HK-2 (cell line): Measurements from ENCODE around the gene STX10.

Experiments used
- DNase-seq: peaks from one replicate; pipeline ENCODE4 v3.0.0-alpha.2; 2018; ENCODE audit not compliant: unreplicated experiment

Gene STX10

DNA sequence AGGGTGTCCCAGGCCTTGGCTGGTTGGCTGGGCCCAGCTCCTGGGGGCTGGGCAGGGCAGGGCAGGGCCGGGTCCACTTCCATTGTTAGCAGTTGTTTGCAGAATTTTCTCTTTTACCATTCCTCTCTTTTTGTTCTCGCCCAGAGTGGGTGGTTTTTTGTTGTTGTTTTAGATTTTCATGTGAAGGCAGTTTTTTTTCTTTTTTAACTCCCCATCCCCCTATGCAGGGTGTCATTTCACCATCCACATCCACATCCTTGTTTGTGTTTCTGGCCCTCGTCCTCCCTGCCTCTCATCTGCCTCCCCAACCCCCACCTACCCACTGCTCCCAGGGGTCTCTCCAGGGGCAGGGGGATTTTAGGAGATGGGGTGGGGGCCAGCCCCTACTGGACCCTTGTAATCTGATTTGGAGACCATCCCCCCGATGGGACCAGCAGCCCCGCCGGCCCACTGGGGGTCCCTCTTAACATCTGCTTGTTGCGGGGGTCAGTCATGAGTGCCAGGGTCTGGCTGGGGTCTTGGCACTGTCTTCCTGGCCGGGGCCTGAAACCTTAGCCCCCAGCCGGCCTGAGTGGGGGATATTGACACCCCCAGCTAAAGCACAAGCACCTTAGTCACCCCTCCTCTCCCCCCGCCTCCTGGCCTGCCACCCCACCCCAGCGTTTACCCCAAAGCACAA, 10.4 kb downstream of the STX10 start:
- no peak for DNase-seq

DNA sequence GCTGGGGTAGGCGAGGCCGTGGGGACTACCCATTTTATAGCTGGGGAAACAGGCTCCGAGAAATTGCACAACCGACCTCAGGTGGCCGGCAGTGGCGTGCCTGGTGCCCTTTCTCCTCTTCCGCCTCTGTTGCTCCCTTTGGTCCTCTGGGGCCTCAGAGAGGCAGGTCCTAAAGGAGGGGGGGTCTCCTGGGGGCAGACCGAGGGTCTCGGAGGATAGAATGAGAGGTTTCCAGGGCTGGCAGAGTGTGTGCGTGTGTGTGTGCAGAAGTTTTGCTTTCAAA, 11.3 kb downstream of the STX10 start:
- DNase-seq: no peak

- DNase-seq: no peak
Measured at GRCh38 chr19:13138171-13138915, 11.8 kb downstream of the STX10 start.

DNA sequence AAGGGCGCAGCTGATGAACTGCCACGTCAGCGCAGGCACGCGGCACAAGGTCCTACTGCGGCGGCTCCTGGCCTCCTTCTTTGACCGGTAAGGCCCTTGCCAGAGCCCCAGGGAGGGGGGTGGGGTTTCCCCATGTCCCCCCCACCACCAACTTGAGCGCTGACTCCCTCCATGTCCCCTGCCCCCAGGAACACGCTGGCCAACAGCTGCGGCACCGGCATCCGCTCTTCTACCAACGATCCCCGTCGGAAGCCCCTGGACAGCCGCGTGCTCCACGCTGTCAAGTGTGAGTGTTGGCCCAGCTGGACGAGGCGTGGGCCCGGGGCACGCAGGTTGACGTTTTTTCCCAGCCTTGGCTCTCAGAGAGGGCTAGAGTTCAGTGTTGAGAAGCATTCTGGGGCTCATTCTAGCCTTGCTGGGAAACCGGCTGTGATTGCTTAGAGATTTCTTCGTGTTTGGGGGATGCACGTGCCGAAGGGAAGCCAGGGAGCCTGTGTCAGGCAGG, 12.8 kb downstream of the STX10 start:
- no peak for DNase-seq

DNA sequence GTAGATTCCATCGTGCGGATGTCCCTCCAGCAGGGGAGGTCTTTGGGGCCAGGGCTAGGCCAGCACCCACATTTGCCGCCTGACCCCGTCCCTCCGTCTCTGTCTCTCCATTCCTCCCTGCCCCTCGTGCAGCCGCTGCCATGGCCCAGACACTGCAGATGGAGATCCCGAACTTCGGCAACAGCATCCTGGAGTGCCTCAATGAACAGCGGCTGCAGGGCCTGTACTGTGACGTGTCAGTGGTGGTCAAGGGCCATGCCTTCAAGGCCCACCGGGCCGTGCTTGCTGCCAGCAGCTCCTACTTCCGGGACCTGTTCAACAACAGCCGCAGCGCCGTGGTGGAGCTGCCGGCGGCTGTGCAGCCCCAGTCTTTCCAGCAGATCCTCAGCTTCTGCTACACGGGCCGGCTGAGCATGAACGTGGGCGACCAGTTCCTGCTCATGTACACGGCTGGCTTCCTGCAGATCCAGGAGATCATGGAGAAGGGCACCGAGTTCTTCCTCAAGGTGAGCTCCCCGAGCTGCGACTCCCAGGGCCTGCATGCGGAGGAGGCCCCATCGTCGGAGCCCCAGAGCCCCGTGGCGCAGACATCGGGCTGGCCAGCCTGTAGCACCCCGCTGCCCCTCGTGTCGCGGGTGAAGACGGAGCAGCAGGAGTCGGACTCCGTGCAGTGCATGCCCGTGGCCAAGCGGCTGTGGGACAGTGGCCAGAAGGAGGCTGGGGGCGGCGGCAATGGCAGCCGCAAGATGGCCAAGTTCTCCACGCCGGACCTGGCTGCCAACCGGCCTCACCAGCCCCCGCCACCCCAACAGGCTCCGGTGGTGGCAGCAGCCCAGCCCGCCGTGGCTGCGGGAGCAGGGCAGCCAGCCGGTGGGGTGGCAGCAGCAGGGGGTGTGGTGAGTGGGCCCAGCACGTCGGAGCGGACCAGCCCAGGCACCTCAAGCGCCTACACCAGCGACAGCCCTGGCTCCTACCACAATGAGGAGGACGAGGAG, 14.8 kb downstream of the STX10 start:
- DNase-seq: no peak

DNA sequence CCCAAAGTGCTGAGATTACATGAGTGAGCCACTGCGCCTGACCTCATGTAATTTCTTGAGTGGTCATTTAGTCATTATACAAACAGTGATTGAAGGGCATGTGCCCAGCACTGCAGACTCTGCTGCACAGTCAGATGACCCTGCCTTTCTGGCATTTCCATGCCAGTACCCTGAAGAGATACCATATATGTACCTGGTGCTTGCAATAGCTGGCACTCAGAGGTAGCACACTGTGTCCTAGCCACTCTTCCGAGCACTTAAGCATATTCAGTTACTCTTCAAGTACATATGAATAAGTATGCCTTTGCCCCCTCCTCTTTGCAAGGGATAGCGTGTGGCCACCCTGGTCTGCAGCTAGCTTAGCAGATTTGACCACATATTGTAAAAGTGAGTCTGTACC, 15.5 kb downstream of the STX10 start:
- no peak for DNase-seq

- no peak for DNase-seq
Measured at GRCh38 chr19:13133241-13133870, 16.8 kb downstream of the STX10 start.

DNA sequence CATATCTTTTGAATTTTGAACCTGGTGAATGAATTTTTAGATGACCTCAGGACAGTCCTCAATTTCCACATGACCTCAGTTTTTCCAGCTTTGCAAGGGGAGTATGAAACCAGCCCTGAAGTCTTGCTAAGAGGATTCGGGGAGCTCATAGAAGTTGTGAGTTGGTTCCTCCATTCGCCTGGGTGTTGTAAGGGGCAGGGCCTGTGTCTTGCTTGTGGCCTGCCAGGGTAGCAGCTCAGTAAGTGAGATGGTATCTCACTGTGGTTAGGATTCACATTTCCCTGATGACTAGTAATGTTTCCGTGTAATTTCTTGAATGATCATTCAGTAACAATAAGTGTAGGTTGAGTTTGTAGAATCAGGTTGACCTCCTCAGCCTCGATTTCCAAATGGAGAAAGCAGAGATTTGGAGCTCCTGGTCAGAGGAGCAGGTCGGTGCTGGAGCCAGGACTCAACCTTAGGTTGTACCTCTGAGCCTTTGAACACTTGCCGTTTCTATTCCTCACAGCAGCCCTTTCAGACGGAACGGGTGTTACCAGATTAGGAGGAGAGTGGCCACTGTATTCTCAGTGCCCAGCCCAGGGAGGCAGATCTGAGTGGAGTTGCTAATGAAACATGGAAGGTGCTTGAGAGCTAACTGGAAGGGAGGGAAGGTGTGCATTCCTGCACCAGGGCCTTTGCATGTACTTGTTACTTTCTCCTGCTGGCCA, 17.5 kb downstream of the STX10 start:
- no peak for DNase-seq

GRCh38 chr19:13130886-13131490, 19.2 kb downstream of the STX10 start:
- DNase-seq: no peak

DNA sequence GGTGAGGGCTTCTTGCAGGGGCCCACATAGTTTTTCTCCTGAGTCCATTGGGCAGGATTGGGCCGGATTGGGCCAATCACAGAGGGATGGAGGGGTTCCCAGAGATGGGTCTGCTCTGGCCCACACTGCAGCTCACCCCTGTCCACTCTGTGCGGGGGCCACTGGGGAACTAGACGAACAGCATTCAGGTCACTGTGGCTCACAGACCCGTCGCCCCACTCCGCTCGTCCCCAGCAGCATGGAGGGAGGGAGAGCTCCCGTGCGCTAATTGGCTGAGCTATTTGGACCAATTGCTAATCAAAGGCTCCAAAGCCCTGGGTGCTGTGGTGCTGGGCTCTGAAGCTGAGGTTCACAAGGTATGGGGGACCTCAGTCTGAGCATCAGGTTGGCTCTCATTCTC, 20.8 kb downstream of the STX10 start:
- DNase-seq: no peak

DNA sequence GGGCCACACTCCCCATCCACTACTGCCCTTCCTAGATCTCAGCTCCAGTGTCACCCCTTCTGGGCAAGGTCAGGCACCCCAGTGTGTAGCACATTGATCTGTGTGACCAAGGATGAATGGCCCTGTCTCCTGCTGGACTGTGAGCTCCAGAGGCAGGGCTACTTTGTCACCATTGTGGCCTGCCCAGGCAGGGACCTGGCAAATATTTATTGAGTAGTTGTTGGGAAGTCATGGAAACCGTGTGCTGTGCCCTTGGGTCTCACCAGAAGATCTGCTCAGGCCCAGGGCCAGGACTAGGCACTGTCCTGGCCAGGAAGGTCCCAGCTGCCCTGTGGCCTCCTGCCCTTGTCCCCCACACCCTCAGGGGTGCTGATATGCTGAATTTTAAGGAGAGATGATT, 21.6 kb downstream of the STX10 start:
- no peak for DNase-seq

- DNase-seq: no peak
Measured at GRCh38 chr19:13127811-13128575, 22.2 kb downstream of the STX10 start.

DNA sequence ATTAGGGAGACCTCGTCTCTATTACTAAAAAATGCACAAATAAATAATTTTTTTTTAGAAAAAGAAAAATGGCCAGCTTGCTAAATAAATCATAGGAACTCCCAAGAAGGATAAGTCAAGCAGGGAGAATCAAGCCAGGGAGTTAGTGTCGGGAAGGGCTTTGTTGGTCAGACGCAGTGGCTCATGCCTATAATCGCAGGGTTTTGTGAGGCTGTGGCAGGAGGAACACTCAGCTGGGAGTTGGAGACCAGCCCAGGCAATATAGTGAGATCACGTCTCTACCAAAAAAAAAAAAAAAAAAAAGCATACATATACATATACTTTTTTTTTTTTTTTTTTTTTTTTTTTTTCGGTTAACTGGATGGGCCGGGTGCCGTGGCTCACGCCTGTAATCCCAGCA, 23.1 kb downstream of the STX10 start:
- DNase-seq: no peak

- no peak for DNase-seq
Measured at GRCh38 chr19:13122980-13123957, 26.9 kb downstream of the STX10 start.

GRCh38 chr19:13122275-13122878, 27.8 kb downstream of the STX10 start:
- no peak for DNase-seq

DNA sequence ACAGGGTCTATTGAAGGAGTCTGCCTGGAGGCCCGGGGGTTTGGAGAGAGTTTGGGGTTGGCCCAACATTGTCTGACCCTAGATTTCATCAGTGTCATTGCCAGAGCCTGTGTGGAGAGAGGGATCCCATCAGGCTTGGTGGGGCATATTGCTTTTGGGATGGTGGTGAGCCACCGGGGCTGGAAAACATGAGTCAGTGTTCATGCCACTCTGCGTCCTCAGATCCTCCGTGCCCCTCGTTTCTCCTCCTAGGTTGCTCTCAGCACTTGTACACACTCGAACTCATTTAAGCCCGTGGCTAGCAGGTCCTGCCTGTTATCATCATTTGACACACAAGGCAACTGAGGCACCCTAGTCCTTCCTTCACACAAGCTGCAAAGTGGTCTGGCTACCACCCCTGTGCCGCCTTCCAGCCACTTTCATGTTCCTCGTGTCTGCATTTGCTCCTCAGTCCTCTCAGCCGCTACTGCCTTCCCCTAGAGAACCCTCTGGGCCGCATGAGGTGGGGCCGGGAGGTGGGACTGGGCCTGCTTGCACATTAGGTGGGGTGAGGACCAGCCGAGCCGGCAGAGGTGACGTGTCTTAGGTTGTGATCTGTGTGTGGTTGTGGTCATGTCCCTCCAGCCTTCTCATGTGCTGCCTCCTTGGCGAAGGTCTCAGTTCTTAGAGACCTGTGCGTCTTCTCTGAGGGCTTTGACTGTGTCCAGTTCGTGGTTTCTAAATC, 28.5 kb downstream of the STX10 start:
- no peak for DNase-seq

DNA sequence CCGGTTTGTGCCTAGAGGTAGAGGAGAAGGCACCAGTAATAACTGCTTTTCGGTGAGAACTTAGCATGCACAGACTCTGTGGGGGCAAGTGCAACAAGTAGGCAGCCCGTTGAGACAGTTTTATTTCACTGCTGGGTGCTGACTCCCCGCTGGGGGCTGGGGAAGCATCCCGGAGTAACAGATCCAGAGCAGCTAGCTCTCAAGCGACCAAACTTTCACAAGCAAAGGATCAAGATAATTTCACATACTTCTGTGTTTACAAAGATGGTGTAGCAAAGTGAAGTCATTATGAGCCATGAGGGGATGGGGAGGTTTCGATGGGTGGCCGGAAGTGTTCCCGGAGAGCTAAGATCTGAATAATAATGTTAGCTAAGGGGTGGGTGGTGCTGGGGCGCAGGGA, 29.4 kb downstream of the STX10 start:
- DNase-seq: no peak

GRCh38 chr19:13120031-13120430, 30.1 kb downstream of the STX10 start:
- no peak for DNase-seq
